NCI-H1048 (cell line): ENCODE measurements around the gene SLC4A5.
"Not testable (repeated sequence)": the region's sequence is repeated elsewhere in the genome, so short reads cannot be mapped to it uniquely, and the experiment has no call there.

Experiments used
- DNase-seq: peaks from one replicate; lab custom pipeline; 2025; lab: John Stamatoyannopoulos, UW

SLC4A5 gene

GRCh38 chr2:74228772-74229171 is 114.4 kb downstream of the SLC4A5 start:
- no peak for DNase-seq

- DNase-seq: no peak
These were observed 115.6 kb downstream of the SLC4A5 start for GRCh38 chr2:74227646-74228045.

DNA sequence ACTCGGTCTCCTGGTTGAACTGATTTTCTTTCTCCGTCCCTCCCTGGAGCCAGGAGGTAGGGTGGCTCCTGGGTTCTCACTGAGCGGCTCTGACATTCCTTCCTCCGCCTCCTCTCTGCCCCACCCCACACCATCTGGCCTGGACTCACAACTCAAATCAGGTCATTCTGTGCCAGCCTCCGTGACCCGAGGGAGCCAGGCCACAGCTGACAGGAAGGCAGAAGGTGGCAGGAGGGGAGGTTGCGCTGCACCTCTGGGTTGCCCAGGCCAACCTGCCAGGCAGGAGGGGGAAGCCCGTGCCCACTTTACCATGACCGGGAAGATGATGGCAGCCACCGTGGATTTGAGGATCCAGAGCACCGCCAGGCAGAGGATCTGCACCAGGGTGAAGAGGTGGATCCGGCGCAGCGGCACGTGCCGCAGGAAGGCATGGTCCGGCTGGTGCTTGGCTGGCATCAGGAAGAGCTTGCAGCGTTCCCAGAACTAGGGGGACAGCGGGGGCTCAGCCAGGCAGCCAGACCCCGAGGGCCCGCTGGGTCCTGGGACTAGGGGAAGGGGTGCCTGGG is 116.5 kb downstream of the SLC4A5 start:
- DNase-seq: no peak

- no peak for DNase-seq
These were observed 117.3 kb downstream of the SLC4A5 start for GRCh38 chr2:74225698-74226459.

DNA sequence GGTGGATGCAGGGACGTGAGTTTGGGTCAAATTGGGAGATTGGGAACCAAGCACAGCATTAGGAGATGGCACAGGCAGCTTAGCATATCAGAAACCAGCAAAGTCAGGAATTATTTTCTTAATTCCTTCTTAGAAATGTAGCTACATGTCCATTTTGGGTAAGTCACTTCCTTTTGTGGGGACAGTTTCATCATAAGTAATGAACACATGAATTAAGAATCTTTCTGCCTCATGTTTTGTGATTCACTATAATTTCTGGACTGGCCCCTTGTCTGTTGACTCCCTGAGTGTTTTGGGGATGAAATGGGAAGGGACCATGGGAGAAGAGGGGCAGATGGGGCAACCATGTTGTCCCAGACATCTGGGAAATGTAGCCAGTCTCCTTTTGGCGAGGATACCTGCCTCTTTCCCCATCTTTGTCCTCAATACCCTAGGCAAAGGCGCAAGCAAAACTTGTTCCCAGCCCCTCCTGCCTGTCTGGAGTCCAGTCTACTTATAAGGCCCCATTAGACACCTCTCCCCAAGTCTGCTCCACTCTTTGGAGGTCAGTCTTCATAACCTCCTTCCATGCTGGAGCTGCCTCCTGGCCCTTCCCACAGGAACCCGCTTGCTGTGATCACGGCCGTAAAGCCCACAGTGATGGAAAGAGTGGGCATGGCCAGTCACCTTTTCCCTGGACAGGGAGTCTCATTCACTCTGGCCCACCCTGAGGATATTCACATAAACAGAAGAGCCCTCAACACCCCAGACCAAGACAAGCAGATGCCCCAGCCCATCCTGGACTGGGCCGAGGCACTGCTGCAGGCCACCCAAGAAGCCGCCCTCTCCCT is 119.1 kb downstream of the SLC4A5 start:
- DNase-seq: no peak

- DNase-seq: no peak
These were observed 120.9 kb downstream of the SLC4A5 start for GRCh38 chr2:74222300-74222650.

GRCh38 chr2:74221604-74222299 is 121.5 kb downstream of the SLC4A5 start:
- no peak for DNase-seq

DNA sequence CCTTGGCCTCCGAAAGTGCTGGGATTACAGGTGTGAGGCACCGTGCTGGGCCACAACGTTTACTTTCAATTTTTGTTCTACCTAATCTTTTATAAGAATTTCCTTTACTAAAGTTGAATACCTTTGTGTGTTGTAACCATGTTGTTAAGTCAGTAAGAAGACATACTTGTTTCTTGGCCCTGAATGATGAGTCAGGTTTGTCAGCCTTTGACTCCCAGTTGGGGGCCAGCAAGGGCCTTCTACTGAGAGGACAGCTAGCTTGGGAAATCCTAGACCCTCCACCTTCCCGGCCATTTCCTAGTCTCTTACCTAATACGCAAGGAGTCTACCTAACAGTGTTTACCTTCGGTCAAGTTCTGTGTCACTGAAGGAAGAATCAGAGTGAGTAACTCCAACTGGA is 122.1 kb downstream of the SLC4A5 start:
- no peak for DNase-seq

GRCh38 chr2:74219846-74220486 is 123.2 kb downstream of the SLC4A5 start:
- DNase-seq: no peak

DNA sequence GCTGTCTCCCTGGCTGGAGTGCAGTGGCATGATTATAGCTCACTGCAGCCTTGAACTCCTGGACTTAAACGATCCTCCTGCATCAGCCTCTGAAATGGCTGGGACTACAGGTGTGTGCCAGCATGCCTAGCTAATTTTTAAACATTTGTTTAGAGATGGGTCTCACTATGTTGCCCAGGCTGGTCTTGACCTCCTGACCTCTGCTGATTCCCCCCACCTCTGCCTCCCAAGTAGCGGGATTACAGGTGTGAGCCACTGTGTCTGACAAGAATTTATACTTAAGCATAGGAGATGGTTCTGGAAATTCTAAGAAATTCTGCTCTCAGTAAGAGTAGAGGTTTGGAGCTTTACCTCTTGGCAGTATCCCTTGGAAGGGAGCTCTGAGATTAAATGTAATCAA is 126.6 kb downstream of the SLC4A5 start:
- DNase-seq: no peak

DNA sequence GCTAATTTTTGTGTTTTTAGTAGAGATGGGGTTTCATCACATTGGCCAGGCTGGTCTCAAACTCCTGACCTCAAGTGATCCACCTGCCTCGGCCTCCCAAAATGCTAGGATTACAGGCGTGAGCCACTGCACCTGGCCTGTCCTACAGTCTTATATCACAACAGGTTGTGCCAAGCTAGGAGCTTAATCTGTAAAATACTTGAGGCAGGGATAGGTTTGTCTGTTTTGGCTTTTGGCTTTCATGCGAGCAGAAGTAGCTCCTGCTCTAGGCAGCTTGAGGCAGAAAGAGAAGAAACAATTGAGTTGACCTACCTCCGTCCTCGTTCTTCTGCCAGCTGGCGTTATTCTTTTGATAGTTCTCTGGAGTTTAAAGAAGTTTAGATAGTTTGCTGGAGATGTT is 127.4 kb downstream of the SLC4A5 start:
- DNase-seq: not testable (repeated sequence)

DNA sequence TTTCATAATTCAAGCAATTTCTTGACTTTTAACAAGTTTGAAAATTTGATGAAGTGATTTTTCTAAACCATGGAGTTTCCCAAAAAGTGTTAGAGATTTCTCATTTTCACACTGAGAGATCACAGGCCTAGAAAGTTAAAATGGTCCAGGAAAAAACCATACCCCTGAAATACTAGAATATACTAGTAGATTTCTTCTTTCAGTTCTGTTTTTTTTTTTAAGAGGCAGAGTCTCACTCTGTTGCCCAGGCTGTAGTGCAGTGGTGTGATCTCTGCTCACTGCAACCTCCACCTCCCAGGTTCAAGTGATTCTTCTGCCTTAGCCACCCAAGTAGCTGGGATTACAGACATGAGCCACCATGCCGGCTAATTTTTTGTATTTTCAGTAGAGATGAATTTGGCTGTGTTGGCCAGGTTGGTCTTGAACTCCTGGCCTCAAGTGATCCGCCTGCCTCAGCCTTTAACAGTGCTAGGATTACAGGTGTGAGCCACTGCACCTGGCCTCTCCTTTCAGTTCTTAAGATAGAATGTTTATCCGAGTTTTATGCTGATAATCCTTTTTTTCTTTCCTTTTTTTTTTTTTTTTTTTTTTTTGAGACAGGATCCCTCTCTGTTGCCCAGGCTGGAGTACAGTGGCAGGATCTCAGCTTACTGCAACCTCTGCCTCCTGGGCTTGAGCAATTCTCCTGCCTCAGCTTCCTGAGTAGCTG is 130.4 kb downstream of the SLC4A5 start:
- no peak for DNase-seq

DNA sequence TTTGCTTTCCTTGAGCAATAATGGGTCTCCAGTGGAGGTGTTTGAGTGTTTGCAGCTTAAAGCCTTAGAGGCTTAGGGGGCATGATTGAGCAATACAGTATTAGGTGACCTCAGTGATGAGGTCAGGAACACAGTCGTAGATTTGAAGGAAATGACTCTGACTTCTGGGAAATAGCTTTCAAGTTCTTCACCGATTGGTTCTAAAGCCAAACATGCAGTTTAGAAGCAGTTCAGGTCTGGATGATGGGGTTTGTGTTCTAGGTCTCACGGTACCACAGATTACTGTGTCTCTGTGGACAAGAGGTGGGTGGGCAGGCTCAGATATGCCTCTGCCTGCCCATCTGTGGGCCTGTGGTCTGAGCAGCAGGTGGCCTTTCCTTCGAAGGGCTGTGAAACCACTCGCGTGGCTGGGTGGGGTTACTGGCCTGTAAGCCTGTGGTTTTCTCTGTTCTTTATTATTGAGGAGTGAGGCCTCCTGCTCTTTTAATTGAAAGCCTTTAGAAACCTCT is 137.0 kb downstream of the SLC4A5 start:
- DNase-seq: no peak

DNA sequence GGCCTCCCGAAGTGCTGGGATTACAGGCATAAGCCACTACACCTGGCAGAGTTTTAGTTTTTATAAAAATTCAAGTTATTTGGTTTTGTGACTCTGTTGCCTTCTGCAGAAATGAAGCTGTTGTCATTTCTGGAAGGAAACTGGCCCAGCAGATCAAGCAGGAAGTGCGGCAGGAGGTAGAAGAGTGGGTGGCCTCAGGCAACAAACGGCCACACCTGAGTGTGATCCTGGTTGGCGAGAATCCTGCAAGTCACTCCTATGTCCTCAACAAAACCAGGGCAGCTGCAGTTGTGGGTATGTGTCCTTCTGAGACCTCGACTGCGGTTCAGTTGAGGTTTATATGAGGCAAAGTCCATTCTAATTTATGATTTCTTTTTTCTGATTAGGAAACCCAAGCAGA is 137.6 kb downstream of the SLC4A5 start:
- no peak for DNase-seq

DNA sequence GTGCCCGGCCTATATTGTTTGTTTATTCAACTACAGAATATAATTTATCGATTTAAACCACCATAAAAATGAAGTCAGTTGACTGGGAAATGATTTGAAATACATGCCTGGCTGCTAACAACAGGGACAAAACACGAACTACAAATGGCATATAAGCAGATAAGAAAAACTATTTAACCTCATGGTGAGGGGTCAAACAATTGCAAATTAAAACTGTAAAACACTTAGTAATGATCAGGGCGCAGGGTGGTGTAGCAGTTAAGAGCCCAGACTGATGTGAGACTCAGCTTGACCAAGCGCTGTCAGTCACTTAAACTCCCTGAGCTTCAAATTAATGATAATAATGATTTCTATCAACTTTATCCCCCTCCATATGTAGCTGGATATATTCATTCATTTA is 138.1 kb downstream of the SLC4A5 start:
- no peak for DNase-seq

DNA sequence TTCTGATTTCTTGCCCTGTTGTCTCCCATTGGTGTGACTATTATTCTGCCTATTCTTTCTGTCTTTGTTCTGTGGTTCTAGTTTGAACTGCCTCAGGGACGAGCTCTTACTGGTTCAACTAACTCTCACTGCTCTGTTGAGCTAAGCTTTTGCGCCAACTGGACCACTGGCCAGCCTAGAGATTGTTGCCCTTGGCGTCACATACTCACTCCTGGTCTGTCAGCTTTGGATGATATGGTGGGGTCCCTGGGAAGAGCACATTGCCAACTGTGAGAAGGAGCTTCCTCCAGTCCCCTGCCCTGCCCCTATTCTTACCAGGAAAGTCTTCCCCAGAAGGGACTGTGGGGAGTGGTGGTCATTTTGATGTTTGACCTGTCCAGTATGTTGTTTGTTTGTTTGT is 138.8 kb downstream of the SLC4A5 start:
- no peak for DNase-seq

DNA sequence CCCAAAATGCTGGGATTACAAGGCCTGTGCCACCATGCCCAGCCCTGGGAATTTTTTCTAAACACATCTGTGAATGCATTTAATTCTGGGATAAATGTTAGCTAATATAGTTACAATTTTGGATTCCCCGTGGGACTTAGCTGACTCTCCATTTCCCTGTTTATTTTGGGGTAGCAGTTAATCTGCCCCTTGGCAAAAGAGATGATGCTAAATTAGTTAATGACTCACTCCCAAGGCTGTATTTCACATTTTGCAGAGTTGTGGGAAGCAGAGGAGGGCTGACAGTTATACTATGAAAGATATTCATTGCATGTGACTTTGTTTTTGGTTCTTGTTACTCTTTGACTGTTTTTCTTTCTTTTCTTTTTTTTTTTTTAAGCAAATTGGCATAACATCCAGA is 141.6 kb downstream of the SLC4A5 start:
- no peak for DNase-seq

- no peak for DNase-seq
These were observed 142.0 kb downstream of the SLC4A5 start for GRCh38 chr2:74201196-74201595.

DNA sequence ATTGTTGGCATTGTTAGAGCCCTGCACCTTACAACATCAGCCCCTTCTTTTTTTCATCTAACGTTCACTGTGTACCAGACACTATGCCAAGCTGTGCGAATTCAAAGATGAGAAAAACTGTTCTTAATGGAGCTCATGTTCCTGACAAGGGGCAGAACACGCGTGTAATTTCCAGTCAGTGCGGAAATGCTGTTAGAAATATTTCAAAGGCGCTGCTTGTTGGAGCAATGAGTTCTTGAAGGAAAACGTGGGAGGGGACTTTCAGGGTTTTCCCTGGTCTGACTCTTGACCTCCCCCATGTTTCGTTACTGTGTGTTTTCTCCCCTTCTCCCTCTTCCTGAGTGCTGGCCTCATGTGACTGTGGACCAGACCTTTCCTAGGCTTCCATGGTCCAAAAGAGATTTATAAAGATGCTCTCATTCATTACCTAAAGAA is 143.3 kb downstream of the SLC4A5 start:
- DNase-seq: no peak

GRCh38 chr2:74199275-74199701 is 143.9 kb downstream of the SLC4A5 start:
- no peak for DNase-seq
